ENCODE measurements around the gene KATNB1.

The KATNB1 gene

GRCh38 chr16:57803134-57803990 is 67.8 kb downstream of the KATNB1 start:
- Mint-ChIP-seq H3K9me3 (no peaks in the 10 kb centered on the region), H3K4me3 (peak overlapping the region; percentile 75), H3K36me3 (peaks cover 3% of the 10 kb centered on the region), H3K27me3 (peaks cover 93% of the 10 kb centered on the region), H3K27ac (no peak overlapping the region), H3K4me1 (peaks cover 35% of the 10 kb centered on the region)
- DNase-seq, result no peak
- CTCF ChIA-PET, result interaction anchor here (0.7 kb wide), 1 partner anchor 10 kb away, joined by 3 read pairs; no protein-coding TSS in a partner anchor

- H3K36me3 Mint-ChIP-seq, result peaks cover 3% of the 10 kb centered on the region
- peaks cover 90% of the 10 kb centered on the region for H3K27me3 Mint-ChIP-seq
- peaks cover 35% of the 10 kb centered on the region for H3K4me1 Mint-ChIP-seq
- H3K4me3 Mint-ChIP-seq, result no peak overlapping the region
- no peaks in the 10 kb centered on the region for H3K9me3 Mint-ChIP-seq
- no peak for DNase-seq
- H3K27ac Mint-ChIP-seq, result no peak overlapping the region
- CTCF ChIA-PET, result interaction anchor here (0.7 kb wide), 1 partner anchor 11 kb away, joined by 3 read pairs; no protein-coding TSS in a partner anchor
These were observed 68.7 kb downstream of the KATNB1 start for GRCh38 chr16:57804111-57804837.

- peaks cover 88% of the 10 kb centered on the region for H3K27me3 Mint-ChIP-seq
- H3K9me3 Mint-ChIP-seq, result no peaks in the 10 kb centered on the region
- CTCF ChIA-PET, result no interaction called here
- peaks cover 36% of the 10 kb centered on the region for H3K4me1 Mint-ChIP-seq
- no peak overlapping the region for H3K27ac Mint-ChIP-seq
- no peak for DNase-seq
- H3K36me3 Mint-ChIP-seq, result peaks cover 3% of the 10 kb centered on the region
- H3K4me3 Mint-ChIP-seq, result no peak overlapping the region
These were observed 69.6 kb downstream of the KATNB1 start for GRCh38 chr16:57805176-57805575.

Data from activated naive CD4-positive, alpha-beta T cell treated with anti-CD3 and anti-CD28 coated beads, Interleukin-2, amount 10 ng/mL, durations not matched to agents 7 days and 5 days (primary cell).